GM15510 (cell line): Measurements from ENCODE around the gene ZNF93.

Source experiments
- POLR2A ChIP-seq: IDR thresholded peaks from 3 replicates; pipeline ENCODE4 v1.6.1; 2011; ENCODE audit warnings: borderline replicate concordance; ENCODE audit not compliant: insufficient read length; ENCODE audit errors: extremely low read depth

ZNF93 gene

DNA sequence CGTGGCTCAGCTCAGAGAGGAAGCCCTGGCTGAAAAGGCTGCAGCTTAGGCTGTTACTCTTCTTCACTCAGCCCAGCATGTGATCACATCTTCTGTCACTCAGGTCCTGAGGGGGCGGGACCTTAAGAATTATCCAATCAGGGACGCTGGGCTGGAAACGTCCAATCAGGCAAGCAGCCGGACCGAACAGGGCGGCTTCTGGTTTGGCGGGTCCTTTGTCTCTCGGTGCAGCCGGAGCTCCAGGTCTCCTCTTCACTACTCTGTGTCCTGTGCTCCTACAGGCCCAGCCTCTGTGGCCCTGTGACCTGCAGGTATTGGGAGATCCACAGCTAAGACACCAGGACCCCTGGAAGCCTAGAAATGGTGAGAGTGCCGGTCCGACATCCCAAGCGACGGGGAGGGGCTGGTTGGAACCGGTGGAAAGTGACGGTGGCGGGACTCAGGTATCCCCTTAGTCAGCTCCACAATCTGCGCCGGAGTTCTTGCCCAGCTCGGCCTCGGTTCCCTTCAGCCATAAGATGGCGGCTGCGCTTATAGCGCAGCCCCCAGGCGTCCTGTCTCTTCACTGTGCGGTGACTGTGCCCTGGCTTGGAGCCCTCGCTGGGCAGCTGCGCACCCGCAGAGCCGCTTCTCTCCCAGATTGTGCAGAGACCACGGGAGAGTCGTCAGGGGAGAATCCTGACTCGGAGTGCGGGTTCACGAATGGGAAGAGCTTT, at the start of gene ZNF93:
Gene ZNF93 (plus strand): TSS at position 218 of the 716 bp plus-strand sequence. CDS start 143 bp downstream, at position 361.
- TF ChIP-seq POLR2A: no peak

DNA sequence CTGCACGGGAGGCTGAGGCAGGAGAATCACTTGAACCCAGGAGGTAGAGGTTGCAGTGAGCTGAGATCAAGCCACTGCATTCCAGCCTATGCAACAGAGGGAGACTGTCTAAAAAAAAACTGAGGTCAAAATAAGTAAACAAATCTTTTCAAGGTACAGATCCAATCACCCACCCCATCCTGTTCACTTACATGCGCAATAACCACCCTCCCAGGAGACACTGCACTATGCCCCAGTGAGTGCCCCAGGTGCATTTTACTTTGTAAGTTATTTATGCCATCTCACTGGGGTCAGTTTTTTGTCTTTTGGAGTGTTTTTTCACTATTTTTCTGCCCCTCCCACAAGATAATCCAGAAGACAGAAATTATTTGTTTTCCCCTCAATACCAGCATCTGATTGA, 42.0 kb upstream of the ZNF93 start:
- no peak for TF ChIP-seq POLR2A

DNA sequence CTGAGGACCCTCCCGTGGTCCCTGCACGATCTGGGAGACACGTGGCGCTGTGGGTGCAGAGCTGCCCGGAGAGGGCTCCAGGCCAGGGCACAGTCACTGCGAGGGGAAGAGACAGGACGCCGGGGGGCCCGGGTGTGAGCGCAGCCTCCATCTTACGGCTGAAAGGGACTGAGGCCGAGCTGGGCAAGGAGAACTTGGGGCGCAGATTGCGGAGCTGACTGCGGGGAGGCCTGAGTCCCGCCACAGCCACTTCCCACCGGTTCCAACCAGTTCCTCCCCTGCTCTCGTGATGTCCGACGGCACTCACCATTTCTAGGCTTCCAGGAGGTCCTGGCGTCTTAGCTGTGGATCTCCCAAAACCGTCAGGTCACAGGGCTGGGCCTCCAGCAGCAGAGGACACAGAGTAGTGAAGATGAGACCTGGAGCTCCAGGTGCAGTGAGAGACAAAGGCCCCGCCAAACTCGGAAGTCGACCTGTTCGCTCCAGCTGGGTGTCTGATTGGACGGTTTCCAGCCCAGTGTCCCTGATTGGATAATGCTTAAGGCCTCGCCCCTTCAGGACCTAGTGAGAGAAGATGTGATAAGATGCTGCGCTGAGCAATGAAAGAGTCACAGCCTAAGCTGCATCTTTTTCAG, 39.9 kb upstream of the ZNF93 start:
- no peak for TF ChIP-seq POLR2A

DNA sequence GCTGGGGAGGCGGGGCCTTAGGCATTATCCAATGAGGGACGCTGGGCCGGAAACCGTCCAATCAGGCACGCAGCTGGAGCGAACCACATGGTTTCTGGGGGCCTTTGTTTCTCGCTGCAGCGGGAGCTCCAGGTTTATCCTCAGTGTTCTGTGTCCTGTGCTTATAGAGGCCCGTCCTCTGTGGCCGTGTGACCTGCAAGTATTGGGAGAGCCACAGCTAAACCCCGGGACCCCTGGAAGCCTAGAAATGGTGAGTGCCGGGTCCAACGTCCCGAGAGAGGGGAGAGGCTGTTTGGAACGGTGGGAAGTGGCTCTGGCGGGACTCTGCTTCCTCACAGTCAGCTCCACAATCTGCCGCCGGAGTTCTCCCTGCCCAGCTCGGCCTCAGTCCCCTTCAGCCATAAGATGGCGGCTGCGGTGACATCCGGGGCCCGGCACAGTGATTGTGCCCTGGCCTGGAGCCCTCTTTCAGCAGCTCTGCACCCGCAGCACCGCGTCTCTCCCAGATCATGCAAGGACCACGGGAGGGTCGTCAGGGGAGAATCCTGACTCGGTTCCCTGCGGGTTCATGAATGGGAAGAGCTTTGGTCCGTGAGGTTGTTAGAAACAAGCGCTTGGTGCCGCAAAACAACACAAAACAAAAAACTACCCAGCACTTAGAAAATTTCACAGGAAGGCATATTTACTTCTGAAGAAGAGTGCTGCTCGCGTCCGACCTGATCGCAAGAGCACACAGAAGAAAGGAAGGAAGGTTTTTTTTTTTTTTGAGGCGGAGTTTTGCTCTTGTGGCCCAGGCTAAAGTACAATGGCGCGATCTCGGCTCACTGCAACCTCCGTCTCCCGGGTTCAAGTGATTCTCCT, 34.8 kb upstream of the ZNF93 start, which contains the start of gene ZNF253:
Gene ZNF253 (plus strand): TSS at position 133 of the 861 bp plus-strand sequence. CDS start 115 bp downstream, at position 248.
- TF ChIP-seq POLR2A: peak; percentile 74

DNA sequence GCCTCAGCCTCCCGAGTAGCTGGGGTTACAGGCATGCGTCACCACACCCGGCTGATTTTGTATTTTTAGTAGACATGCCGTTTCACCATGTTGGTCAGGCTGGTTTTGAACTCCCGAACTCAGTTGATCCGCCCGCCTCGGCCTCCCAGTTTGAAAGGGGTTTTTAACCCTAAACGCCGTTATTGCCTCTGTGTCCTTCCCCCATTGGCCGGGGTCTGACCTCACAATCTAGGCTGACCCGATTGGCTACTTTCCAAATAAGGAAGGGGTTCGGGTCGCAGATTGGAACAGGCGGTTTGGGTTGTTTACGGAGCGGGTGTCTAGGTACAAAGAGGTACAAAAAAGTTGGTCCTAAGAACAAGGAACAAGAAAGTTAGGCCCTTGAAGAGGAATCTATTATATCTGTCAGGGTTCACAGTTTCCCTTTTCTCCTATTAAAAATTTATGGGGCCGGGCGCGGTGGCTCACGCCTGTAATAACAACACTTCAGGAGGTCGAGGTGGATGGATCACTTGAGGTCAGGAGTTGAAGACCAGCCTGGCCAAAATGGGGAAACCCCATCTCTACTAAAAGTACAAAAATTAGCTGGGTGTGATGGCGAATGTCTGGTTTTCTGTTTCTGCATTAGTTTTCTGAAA, 34.0 kb upstream of the ZNF93 start:
- no peak for TF ChIP-seq POLR2A

DNA sequence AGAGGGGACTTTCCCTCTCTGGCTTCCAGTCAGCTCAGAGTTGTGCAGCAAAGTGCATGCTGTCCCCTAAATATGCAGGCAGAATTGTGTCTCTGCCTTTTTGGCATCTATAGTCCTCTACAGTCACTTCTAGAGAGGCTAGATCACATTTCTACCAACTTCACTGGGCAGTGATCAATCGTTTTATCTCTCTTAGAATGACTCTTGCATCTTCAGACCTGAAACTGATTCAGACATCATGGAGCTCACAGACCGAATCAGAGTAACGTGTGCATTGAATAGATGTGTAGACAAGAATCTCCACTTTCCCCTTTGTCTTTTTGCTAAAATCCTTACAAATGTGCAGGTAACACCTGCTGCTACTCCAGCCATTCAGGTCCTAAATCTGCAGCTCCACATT, 28.8 kb upstream of the ZNF93 start:
- TF ChIP-seq POLR2A: no peak

DNA sequence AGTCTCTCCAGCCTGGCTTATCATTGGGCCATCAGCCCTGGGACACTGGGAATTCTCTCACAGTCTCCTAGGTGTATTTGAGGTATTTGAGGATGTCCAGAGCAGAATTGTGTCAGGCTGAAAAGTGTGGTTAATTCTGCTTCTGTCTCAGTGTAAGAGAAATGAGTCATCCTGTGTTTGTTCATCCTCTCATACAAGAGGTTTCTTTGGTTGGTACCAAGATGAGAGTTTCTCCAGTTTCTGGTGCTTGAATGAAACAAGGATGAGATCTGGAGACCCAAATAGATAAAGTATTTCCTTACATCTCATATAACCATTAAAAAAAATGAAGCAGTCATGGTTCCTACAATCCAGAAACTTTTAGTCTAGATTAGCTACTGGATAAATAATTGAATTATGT, 27.4 kb upstream of the ZNF93 start:
- TF ChIP-seq POLR2A: no peak

DNA sequence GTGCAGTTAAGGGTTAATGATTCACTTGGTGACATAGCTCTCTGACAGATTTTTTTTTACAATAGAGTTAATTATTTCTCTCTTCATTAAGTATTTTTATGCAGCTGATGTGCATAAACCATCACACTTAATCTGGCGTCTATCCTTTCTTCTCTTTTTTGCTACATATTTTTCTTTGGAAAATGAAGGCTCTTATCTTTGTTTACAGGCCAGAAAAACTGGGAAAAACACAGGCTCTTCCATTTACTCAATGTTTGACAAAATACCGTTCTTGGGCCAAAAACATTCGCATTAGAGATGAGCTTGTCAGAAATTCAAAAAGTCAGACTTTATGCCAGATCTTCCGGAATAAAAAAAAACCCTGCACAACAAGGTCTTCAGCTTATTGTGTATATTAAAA, 23.0 kb upstream of the ZNF93 start:
- no peak for TF ChIP-seq POLR2A

DNA sequence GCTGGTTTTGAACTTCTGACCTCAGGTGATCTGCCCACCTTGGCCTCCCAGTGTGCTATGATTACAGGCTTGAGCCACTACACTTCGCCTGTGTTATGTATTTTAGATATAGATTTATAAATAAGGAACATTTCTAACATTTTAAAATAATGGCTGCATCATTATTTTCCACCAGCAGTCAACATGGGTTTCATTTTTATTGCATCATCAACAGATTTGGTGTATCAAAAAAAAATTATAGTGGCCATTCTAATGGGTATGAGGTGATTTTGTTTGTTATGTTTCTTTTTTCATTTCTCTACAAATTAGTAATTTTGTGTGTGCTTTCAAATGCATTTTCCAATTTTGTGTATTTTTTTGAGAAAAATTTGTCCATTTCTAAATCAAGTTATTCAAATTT, 16.2 kb upstream of the ZNF93 start:
- no peak for TF ChIP-seq POLR2A

DNA sequence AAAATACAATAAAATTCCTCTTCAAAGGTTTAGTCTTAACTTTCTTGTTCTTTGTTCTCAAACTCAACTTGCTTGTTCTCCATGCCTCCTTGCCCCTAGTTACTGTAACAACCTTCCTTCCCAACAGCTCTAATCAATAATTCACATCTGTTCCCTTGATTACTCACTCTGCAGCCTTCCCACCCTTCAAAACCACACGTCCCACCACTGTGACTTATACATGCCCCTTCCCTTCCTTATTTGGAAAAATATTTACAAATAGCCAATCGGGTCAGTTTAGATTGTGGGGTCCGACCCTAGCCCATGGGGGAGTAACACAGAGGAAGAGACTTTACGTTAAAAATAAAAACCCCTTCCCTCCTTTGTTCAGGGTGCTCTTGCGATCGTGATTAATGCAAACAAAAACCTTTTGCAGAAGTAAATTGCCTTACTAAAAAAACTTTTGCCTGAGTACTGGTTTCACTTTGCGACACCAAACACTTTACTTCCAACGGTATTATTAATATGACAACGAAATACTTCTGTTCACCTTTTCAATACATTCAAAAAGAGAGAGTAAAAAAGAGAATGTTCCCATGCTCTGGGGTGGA, 512 bp upstream of the ZNF93 start:
- no peak for TF ChIP-seq POLR2A

DNA sequence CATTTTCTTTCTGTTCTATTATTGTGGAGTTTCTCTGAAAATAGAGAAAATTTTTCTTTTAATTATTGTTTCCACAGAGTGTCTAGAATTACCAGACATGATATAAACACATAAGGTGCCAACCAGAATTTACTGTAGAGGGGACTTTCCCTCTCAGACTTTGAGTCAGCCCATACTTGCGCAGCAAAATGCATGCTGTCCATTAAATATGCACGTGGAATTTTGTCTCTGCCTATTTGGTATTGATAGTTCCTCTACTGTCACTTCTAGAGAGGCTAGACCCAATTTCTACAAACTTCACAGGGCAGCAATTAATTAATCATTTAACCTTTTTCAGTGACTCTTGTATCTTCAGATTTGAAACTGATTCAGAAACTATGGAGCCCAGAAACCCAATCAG, 8.9 kb downstream of the ZNF93 start:
- TF ChIP-seq POLR2A: no peak

DNA sequence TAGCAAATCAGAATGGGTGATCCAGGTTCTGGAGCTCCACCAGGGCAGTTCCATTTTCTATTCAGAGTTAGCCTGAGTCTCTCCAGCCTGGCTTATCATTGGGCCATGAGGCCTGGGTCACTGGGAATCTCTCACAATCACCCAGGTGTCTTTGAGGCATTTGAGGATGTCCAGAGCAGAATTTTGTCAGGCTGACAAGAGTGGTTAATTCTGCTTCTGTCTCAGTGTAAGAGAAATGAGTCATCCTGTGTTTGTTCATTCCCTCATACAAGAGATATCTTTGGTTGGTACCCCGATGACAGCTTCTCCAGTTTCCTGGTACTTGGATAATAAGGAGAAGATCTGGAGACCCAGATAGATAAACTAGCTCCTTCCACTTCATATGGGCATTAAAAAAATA, 10.4 kb downstream of the ZNF93 start:
- no peak for TF ChIP-seq POLR2A

DNA sequence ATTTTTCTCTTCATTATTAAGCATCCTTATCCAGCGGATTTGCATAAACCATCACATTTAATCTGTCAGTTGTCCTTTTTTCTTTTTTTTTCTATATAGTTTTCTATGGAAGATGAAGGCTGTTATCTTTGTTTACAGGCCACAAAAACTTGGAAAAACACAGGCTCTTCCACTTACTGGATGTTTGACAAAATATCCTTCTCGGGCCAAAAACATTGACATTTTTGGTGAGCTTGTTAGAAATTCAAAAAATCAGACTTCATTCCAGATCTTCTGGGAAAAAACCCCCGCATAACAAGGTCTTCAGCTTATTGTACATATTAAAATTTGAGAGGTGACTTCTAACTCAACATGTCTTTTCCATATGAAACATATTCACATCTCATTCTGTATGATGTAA, 13.8 kb downstream of the ZNF93 start:
- no peak for TF ChIP-seq POLR2A

DNA sequence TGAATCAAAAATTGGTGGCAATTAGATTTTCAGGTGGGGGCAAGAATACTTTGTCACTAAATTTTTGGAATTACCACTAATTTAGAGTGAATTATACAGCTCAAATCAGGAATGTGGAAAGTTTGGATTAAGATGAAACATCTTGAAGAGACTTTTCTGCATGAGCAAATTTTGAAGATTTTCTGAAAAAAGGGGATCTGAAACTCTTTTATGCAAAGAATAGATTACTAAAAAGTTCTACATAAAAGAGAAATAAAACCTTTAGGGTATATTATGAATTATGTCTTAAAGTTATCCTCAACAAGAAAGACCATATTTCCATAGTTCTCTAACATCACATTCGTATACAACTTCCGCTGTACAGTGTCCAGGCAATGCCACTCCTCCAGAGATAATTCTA, 36.7 kb downstream of the ZNF93 start:
- TF ChIP-seq POLR2A: no peak
